Suprapubic skin (tissue), 4 donors: ENCODE measurements around the gene SCARB1.

ENCODE experiments used
- EP300 ChIP-seq: sonication (generic); formaldehyde crosslinking; IDR thresholded peaks from one replicate; pipeline ENCODE4 v1.6.1; 2017; ENCODE audit warnings: antibody characterized with exemption
- POLR2A ChIP-seq, 2 donors: fragments of 450-650 bp; IDR thresholded peaks; one replicate each; pipeline ENCODE4 v1.6.1; 2017; ENCODE audit warnings: antibody characterized with exemption in 2 of 2, mild to moderate bottlenecking in 2 of 2, moderate library complexity in 2 of 2
- POLR2AphosphoS5 ChIP-seq, 3 donors: sonication (generic); formaldehyde crosslinking; IDR thresholded peaks; one replicate each; pipeline ENCODE4 v1.6.1; 2017; ENCODE audit warnings: antibody characterized with exemption in 3 of 3
- TF ChIP-seq, protein P1 (sequence below), 2 donors: fragments of 200-600 bp in 1 of 2; fragments of 450-650 bp in 1 of 2; sonication (generic) in 1 of 2; IDR thresholded peaks; one replicate each; pipeline ENCODE4 v1.5.1; 2016 to 2019; ENCODE audit warnings: antibody characterized with exemption in 2 of 2, mild to moderate bottlenecking in 1 of 2, moderate library complexity in 1 of 2

DNA sequence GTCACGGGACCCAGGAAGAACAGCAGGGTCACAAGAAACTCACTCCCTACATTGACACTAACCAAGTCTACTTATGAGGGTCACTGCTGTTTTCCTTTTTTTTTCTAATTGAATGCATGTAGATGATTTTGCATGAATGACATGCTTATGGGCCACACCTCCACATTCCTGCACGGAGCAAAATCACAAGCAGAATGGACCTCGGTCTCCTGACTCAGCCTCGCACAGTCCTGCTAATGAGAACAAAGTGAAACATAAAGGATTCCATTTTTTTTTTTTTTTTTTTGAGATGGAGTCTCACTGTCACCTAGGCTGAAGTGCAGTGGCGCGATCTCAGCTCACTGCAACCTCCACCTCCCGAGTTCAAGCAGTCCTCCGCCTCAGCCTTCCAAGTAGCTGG lies 12.3 kb downstream of the SCARB1 start:
- TF ChIP-seq, protein P1, sequence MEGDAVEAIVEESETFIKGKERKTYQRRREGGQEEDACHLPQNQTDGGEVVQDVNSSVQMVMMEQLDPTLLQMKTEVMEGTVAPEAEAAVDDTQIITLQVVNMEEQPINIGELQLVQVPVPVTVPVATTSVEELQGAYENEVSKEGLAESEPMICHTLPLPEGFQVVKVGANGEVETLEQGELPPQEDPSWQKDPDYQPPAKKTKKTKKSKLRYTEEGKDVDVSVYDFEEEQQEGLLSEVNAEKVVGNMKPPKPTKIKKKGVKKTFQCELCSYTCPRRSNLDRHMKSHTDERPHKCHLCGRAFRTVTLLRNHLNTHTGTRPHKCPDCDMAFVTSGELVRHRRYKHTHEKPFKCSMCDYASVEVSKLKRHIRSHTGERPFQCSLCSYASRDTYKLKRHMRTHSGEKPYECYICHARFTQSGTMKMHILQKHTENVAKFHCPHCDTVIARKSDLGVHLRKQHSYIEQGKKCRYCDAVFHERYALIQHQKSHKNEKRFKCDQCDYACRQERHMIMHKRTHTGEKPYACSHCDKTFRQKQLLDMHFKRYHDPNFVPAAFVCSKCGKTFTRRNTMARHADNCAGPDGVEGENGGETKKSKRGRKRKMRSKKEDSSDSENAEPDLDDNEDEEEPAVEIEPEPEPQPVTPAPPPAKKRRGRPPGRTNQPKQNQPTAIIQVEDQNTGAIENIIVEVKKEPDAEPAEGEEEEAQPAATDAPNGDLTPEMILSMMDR (IDR thresholded peaks at IDR 0.05) = no peak
- TF ChIP-seq EP300 = no peak
- no peak for TF ChIP-seq POLR2A (IDR thresholded peaks at IDR 0.05)
- TF ChIP-seq POLR2AphosphoS5 (IDR thresholded peaks at IDR 0.05) = no peak
